ENCODE data around the gene CLIC5.

DNA sequence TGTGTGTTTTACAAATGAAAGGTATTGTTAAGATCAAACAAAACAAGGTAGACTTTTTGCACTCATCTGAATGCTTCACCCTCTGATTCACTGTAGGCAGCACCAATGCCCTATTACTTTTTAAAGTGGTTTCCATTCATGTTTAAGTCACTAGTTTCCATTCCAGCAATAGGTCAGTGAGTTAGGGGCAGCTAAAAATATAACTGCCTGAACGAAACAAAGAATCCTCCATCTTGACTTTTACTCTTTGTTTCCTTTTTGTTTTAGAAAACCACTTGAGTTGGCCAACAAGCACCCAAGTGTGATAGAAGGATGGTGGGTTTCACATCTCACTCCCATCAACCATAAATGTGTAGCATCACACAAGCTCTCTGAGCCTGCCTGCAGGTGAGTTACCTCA lies 25.5 kb downstream of the CLIC5 start:
- TF ChIP-seq, protein P1, sequence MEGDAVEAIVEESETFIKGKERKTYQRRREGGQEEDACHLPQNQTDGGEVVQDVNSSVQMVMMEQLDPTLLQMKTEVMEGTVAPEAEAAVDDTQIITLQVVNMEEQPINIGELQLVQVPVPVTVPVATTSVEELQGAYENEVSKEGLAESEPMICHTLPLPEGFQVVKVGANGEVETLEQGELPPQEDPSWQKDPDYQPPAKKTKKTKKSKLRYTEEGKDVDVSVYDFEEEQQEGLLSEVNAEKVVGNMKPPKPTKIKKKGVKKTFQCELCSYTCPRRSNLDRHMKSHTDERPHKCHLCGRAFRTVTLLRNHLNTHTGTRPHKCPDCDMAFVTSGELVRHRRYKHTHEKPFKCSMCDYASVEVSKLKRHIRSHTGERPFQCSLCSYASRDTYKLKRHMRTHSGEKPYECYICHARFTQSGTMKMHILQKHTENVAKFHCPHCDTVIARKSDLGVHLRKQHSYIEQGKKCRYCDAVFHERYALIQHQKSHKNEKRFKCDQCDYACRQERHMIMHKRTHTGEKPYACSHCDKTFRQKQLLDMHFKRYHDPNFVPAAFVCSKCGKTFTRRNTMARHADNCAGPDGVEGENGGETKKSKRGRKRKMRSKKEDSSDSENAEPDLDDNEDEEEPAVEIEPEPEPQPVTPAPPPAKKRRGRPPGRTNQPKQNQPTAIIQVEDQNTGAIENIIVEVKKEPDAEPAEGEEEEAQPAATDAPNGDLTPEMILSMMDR (IDR thresholded peaks at IDR 0.05; ENCODE audit: insufficient read depth, low read depth, low read length) = no peak
- no peak for TF ChIP-seq EZH2 (IDR thresholded peaks at IDR 0.05; ENCODE audit: insufficient read depth, low read length)

All from astrocyte (in vitro differentiated cells and primary cell).